GM10248 (cell line): Measurements from ENCODE around the gene OR2A12.
A peak's percentile ranks its signal among the peaks of the same experiment; 100 is the strongest.
"Not testable (repeated sequence)": the region's sequence is repeated elsewhere in the genome, so short reads cannot be mapped to it uniquely, and the experiment has no call there.

Experiments
- CTCF ChIA-PET: fragments of 300-600 bp; sonication (Branson Sonifier 250); formaldehyde crosslinking; extraction: SDS; loops from one replicate; lab custom pipeline; 2021; ENCODE audit warnings: antibody characterized with exemption; lab: Yijun Ruan, JAX
- POLR2A ChIA-PET: fragments of 350-650 bp; sonication (Branson Sonifier 250); formaldehyde crosslinking; extraction: SDS; loops from one replicate; lab custom pipeline; 2020; ENCODE audit warnings: antibody characterized with exemption; lab: Yijun Ruan, JAX
- DNase-seq: peaks from one replicate; pipeline ENCODE4 v3.0.0; 2012; ENCODE audit errors: extremely low spot score
- TF ChIP-seq, protein P1 (sequence below): IDR thresholded peaks from 2 replicates; pipeline ENCODE4 v1.5.1; 2012; ENCODE audit warnings: mild to moderate bottlenecking, low read depth; ENCODE audit errors: extremely low read depth, missing control alignments, control extremely low read depth

OR2A12 gene

DNA sequence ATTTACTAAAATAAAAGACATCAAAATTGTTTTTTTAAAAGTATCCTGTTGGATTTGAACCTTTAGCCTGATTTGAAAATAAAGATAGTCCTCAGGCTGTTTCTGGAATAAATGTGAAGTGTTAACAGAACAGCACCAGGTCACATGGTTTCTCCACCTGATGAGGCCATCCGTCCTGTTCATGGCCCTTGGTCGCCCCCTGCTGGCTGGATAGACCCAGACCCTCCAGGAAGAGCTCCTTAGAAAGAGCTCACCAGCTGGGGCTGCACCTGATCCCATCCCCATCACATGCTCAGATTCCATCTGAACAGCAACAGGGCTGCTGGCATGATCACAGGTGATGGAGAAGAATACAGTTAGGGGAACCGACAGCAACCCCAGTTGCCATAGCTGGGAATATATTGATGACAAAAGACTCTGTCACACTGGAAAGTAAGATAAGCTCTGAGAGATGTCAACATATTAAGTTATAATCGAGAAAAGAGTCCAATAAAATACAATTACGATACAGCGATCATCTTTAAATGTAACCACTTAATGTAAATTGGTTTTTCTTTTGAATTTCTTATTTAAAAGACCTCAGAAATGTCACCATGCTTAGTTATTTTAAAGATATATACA lies 41.7 kb downstream of the OR2A12 start:
- CTCF ChIA-PET = interaction anchor here (0.6 to 1.6 kb wide), 31 partner anchors 8 to 1457 kb away, joined by 3 to 13 read pairs (median 3); partner anchors contain the start of genes OR2A2 and TCAF1
- POLR2A ChIA-PET = interaction anchor here (0.6 kb wide), 1 partner anchor 1387 kb away, joined by 4 read pairs; no protein-coding TSS in a partner anchor
- TF ChIP-seq, protein P1, sequence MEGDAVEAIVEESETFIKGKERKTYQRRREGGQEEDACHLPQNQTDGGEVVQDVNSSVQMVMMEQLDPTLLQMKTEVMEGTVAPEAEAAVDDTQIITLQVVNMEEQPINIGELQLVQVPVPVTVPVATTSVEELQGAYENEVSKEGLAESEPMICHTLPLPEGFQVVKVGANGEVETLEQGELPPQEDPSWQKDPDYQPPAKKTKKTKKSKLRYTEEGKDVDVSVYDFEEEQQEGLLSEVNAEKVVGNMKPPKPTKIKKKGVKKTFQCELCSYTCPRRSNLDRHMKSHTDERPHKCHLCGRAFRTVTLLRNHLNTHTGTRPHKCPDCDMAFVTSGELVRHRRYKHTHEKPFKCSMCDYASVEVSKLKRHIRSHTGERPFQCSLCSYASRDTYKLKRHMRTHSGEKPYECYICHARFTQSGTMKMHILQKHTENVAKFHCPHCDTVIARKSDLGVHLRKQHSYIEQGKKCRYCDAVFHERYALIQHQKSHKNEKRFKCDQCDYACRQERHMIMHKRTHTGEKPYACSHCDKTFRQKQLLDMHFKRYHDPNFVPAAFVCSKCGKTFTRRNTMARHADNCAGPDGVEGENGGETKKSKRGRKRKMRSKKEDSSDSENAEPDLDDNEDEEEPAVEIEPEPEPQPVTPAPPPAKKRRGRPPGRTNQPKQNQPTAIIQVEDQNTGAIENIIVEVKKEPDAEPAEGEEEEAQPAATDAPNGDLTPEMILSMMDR = peak; percentile 86
- peak; percentile 81 for DNase-seq

DNA sequence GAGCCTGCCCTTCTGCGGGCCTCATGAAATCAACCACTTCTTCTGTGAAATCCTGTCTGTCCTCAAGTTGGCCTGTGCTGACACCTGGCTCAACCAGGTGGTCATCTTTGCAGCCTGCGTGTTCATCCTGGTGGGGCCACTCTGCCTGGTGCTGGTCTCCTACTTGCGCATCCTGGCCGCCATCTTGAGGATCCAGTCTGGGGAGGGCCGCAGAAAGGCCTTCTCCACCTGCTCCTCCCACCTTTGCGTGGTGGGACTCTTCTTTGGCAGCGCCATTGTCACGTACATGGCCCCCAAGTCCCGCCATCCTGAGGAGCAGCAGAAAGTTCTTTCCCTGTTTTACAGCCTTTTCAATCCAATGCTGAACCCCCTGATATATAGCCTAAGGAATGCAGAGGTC lies 43.5 kb downstream of the OR2A12 start:
- POLR2A ChIA-PET, DNase-seq, CTCF ChIA-PET: not testable (repeated sequence)

DNA sequence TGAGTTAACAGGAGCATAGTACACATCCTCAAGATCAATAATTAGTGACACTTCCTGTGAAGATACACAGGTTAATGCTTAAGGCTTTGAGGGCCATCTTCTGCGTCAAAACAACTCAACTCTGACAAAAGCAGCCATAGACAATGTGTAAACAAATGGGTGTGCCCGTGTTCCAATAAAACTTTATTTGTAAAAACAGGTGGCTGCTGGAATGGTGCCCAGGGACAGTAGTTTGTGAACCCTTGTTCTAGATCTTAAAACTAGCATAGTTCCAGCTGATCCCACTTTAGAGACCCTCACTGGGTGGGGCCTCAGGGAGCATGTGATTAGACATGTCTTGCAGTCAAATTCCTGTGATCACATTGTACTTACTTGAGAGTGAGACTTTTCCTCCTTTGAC lies 44.7 kb downstream of the OR2A12 start:
- CTCF ChIA-PET = no interaction called here
- no peak for DNase-seq
- POLR2A ChIA-PET = no interaction called here
- TF ChIP-seq, protein P1 = no peak

DNA sequence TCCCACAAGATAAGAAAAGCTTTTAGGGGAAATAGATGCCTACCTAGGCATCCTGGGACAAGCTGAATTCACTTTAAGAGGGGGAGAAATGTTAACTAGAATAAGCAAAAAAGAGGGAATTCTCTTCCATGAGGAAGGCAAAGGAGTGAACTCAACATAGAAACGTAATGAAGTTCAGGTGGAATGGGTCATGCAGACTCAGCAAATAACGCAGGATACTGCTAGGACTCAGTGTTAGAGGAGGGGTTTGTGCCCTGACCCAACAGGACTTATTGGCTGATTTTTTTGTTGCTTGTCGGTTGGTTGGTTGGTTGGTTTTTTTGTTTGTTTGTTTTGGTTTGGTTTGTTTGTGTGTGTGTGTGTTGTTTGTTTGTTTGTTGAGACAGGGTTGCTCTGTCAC lies 46.2 kb downstream of the OR2A12 start:
- TF ChIP-seq, protein P1 = no peak
- POLR2A ChIA-PET = no interaction called here
- no peak for DNase-seq
- CTCF ChIA-PET = no interaction called here

DNA sequence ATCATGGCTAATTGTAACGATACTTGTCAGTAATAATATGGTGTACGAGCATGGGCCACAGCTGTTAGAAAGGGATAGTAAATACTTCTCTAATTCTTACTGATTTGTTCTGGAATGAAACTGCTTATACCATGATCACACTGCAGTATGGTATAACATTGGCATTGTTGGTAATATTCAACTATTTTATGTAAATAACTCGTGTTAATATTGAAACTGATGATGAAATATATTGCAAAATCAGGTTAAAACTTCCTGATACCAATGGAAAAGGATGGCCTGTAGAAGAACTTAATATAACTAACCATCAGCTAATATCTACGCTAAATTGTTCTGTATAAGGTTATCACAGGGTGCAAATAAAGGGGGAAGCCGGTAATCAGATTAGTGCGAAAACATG lies 47.2 kb downstream of the OR2A12 start:
- POLR2A ChIA-PET = no interaction called here
- TF ChIP-seq, protein P1 = no peak
- DNase-seq = no peak
- CTCF ChIA-PET = no interaction called here

DNA sequence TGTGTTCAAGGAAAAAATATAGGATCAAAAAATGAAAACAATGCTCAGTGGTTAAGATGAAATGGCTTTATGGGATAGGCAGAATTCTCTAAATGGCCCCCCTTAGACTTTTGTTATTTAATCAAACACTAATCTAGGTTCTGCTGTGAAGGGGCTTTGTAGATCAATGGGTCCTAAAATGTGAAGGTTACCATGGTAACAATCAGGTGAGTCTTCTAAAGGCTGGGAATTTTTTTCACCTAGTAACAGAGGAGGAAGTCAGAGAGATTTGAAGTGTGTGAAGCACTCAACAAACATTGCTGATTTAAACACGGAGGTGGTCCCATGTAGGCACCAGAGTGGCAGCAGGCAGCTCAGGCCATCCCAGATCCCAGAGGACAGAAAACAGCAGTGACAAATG lies 48.0 kb downstream of the OR2A12 start:
- no peak for DNase-seq
- CTCF ChIA-PET = interaction anchor here (0.9 kb wide), 1 partner anchor 8 kb away, joined by 3 read pairs; no protein-coding TSS in a partner anchor

DNA sequence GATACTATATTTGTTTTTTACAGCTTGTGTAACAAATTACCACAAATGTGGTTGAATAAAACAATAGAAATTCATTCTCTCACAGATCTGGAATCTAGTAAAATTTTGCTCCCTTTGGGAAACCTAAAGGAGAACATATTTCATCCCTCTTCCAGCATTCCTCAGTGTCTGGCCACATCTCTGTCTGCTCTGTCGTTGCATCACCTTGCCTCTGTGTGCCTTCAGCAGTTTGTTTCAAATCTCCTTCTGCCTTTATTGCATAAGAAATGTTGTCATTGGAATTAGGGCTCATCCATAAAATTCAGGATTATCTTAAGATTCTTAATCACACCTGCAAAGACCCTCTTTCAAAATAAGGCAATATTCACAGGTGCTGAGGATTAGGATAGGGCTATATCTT lies 51.4 kb downstream of the OR2A12 start:
- TF ChIP-seq, protein P1 = no peak
- ChIA-PET POLR2A (no interaction called here), CTCF (interaction anchor here (1.2 to 1.6 kb wide), 2 partner anchors 10 kb away, joined by 3 to 4 read pairs; no protein-coding TSS in a partner anchor)
- no peak for DNase-seq

More for the DNA sequence above, 48.0 kb downstream of the OR2A12 start:
- POLR2A ChIA-PET = no interaction called here
- TF ChIP-seq, protein P1 = no peak
